NCI-H2029 (cell line): ENCODE results near the gene MEGF8.
A peak's percentile ranks its signal among the peaks of the same experiment; 100 is the strongest.

Experiments used
- DNase-seq: peaks from one replicate; lab custom pipeline; 2025; lab: John Stamatoyannopoulos, UW

Gene MEGF8

DNA sequence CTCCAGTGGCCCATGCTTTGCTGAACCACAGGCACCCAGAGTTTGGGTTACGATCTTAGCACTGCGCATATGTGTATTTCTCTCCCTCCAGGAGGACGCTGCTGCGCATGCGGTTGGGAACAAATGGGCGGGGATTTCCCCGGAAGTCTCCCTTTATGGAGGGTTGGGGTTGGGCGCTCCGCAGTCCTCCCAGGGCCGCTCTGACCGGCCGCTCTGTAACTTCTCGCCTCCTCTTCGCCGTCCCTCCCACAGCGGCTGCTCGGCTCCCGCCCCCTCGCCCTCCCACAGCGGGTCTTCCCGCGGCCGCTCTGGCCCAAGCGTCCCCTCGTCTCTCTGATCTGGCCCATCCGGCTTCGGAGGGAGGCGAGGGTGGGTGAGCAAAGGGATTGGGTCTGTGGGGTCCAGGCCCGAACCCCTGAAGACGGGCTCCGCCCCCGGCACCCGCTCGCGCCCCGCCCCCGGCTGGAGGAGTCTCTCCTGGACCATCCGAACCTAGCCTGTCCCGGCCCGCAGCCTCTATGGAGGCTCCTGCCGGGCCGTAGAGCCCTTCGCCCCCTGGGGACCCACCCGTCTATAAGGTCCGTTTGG lies at the start of gene MEGF8:
Gene MEGF8 (plus strand): TSS at position 328 of the 588 bp plus-strand sequence. CDS start 609 bp downstream, outside the sequence.
- peak; percentile 99 for DNase-seq

DNA sequence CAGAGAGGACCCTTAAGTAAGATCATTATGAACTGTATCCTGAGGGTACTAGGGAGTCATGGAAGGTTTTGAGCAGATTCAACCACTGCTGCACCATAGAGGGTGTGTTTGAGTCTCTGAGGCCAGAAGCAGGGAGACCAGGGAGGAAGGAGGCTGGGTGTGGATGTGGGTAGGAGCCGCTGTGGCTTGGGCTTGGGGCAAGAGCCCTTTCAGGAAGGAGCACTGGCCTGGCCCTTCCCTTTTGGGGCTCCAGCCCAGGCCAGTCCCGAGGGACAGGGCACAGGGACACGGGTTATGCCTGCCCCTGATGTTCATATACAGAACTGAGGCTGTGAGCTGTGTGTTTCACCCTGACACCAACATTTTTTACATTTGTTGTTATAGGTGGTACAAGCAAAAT lies 49.2 kb upstream of the MEGF8 start:
- no peak for DNase-seq

GRCh38 chr19:42276821-42277220 lies 48.6 kb upstream of the MEGF8 start:
- no peak for DNase-seq

DNA sequence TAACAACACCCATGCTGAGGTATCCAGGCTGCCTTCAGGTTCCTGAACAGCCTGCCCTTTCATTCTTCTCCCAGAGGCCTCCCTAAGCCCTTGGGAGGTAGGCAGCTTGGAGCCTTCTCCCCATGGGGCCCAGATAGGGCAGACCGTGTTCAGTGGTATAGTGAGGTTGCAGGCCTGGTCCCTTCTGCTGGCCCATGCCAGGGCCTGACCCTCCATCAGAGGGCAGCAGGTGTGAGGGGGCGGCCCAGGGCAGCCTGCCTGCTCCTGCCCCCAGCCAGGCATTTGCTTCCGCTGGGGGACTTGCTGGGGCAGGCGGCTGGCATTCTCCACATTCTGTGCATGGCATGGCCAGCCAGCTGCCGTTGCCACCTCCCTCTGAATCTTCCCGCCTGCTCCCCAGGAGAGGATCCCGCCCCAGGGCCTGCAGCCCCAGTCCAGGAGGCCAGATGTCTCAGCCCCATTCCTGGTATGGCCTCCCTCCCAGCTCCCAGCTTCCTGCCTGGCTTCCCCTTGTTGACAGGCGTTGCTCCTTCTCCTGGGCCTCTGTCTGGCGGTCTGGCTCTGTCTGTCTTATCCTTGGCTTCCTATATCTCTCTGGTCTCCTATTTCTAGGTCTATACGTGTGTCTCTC lies 47.5 kb upstream of the MEGF8 start:
- DNase-seq: no peak

- no peak for DNase-seq
Measured at GRCh38 chr19:42278452-42279154, 46.8 kb upstream of the MEGF8 start.

DNA sequence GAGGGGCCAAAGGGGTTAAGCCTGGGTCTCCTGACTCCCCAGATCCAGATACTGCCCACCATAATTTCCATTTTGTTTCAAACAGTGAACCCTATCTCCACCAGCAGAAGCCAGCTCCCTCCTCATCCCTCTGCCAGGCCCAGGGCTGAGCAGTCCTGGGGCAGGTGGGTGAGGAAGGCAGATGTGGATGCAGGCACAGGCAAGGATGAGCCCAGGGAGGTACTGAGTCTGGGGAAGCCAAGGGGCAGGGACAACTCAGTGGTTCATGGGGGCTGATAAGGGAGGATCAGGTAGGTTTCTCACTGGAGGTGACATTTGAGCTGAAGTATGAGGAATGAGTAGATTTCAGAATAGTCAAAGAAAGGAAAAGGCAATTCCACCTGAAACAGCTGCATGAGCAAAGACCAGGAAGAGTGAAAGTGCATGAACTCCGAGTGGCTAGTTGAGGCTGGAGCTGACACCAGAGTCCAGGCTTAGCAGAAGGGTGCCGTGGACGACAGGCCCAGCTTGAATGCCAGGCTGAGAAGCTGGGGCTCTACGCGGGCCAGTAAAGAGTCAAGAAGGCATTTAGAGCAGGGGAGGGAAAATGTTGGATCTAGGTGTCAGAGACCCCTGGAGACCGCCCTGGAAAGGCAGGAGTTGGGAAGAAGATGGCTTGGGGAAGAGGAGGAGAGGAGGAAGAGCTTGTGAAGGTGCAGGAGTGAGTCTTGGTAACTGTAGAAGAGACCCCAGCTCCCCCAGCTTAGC lies 46.1 kb upstream of the MEGF8 start:
- DNase-seq: no peak

DNA sequence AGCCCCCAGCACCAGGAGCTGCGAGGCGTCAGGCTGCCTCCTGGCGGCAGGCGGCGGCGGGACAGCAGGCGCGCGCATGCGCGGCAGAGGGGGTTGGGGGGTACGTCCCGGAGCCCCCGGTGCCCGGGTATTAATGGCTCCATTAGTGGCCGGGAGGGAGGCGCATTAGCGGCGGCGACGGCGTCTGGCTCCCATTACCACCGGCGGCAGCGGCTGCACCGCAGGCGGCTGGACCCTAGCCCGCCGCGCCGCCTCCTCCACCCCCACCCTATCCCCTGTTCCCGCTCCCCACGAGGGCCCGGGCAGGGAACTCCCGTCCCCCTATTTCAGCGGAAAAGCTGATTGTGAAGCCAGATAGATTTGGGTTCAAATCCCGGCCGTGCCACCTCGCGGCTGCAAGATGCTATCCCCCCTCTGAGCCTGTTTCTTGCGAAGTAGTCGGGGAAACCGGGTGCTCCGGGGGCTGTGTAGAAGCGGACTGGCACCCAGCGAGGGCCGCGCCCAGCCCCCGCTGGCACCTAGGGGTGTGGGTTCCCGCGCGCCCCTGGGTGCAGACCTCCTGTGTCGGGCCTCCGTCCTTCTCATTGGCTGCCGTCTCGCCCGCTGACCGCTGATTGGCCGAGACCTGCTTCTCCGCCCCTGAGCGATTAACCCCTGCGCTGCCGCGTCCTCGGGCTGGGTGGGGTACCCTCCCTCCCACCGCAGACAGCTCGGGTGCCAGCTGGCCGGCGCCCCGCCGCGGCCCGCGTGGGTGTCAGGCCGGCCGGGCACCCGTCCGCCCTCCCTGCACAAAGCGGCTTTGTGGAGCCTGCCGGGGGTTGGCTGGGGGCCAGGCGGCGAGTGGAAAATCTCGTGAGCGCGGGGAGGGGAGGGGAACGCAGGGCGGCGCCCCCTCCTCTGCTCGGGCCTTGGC lies 45.3 kb upstream of the MEGF8 start:
- peak; percentile 81 for DNase-seq

DNA sequence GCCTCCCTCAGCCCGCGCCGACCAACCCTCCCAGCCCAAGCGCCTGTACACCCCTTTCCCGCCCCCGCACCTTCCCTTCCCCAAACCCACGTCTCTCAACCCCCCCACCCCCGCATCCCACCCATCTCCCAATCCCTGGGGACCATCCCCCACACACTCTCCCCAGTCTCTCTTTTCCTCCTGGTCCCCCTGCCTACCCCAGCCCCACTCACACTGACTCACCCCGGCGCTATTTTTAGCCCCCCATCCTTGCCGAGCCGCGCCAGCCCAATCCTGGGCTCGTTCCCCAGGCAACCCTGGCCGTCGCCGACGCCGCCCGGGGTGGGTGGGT lies 44.7 kb upstream of the MEGF8 start:
- no peak for DNase-seq

- DNase-seq: no peak
Measured at GRCh38 chr19:42281146-42281826, 44.1 kb upstream of the MEGF8 start.

GRCh38 chr19:42281827-42282762 lies 43.3 kb upstream of the MEGF8 start:
- DNase-seq: no peak

DNA sequence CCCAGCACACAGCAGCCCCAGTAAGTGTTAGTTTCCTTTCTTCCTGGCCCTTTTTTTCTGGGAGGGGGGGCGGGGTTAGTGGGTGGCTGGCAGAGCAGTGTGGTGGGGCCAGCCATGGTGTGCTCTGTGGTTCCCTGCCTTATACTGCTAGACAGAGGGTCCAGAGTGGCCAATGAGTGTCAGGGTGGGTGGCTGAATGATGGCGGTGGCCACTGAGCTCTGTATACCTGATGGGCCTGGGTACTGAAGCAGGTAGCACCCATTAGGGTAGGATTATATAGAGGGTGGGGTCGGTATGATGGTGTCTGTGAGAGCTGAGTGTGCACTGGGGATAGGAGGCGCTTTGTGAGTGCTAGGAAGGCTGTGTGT lies 42.6 kb upstream of the MEGF8 start:
- no peak for DNase-seq

DNA sequence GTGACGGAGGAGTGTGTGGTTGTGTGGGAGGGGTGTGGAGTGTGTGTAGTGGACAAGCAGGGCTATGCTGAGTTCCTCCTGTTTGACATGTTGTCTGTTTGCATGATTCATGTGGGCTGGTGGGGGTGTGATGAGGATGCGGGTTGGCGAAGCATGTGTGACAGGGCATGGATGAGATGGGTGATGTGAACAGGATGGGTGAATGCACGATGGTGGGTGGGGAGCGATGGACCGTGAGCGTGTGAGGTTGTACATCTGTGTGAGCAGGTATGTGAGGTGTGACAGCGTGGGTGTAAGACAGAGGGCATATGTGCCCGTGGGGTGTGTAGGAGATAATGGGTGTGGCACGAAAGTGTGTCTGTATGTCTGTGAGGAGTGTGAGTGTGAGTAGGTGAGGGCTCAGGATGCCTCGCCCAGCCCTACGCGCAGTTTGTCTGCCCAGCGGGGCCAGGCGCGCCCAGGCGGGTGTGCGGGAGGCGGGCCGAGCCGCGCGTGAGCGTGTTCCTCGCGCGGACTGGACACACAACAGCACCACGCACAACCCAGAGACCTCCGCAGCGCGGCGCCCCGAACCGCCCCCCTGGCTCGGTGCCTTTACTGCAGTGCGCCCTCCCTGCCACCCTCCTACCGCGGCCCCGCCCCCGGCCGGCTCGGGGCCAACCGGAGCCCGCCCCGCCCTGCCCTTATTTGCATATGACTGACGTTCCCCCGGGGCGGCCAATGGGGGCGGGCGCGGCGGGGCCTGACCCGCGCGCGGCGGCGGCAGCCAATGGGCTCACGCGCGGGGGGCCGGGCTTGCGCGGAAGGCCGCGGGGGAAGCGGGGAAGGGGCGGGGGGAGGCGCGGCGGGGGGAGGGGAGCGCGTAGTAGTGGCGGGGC lies 42.0 kb upstream of the MEGF8 start:
- peak; percentile 88 for DNase-seq

DNA sequence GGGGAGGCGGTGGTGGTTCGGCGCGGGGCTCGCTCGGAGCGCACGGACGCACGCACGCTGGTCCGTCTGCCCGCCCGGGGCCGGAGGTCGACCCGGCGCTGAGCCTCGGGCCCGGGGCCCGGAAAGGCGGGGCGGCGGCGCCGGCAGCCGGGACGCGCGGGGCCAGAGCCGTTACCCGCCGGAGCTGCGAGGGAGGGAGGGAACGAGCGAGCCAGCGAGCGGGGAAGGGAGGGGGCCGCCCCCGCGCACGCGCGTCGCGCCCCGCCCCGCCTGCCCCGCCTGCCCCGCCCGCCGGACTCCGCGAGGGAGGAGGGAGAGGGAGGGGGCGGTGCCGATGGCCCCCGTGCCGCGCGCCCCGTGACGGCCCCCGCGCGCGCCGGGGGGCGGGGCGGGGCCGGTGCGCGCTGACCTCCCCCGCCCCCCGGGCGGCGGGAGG lies 41.4 kb upstream of the MEGF8 start:
- peak; percentile 68 for DNase-seq

GRCh38 chr19:42284591-42285341 lies 40.7 kb upstream of the MEGF8 start:
- no peak for DNase-seq

- DNase-seq: no peak
Measured at GRCh38 chr19:42285541-42285941, 39.9 kb upstream of the MEGF8 start.

- no peak for DNase-seq
Measured at GRCh38 chr19:42285988-42286348, 39.5 kb upstream of the MEGF8 start.

GRCh38 chr19:42286349-42287016 lies 39.0 kb upstream of the MEGF8 start:
- DNase-seq: no peak
